ENCODE measurements around the gene ASPDH. TPM values are rescaled to one million over a fixed set of nuclear protein-coding genes. Genes with fewer than 3 reads are reported as not detected.
"Not testable (repeated sequence)": the region's sequence is repeated elsewhere in the genome, so short reads cannot be mapped to it uniquely, and the experiment has no call there.

ASPDH gene
- total RNA-seq, 1 experiment from 2014 or later = not detected

DNA sequence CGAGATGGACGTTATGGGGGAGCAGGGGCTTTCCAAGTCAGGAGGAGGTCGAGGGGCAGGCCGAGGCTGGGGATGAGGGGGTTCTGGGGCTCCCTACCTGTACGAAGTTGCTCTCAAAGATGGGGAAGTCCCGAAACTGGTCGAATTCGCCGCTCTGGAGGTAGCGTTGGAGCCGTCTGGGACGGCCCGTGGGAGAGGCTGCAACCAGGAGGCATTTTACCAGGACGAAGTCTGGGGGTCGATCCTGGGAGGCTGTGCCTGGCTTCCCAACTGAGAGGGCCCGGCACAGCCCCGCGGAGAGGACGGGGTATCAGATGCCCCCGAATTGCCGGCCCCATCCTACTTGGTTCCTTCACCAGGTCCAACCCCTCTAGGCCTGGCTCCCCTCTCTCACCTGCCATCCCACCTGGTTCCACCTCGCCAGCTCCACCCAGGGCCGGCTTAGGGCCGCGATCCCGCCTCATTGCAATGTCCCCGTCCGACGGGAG lies 37.9 kb downstream of the ASPDH start (continued):
- TF ChIP-seq, protein P1, sequence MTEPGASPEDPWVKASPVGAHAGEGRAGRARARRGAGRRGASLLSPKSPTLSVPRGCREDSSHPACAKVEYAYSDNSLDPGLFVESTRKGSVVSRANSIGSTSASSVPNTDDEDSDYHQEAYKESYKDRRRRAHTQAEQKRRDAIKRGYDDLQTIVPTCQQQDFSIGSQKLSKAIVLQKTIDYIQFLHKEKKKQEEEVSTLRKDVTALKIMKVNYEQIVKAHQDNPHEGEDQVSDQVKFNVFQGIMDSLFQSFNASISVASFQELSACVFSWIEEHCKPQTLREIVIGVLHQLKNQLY (CRISPR knock-in tag; IDR thresholded peaks at IDR 0.05) = no peak
- no peak for TF ChIP-seq CREM (CRISPR knock-in tag; IDR thresholded peaks at IDR 0.05)
- no peak for TF ChIP-seq MYBL2 (CRISPR knock-in tag; IDR thresholded peaks at IDR 0.05)
- TF ChIP-seq, protein P2, sequence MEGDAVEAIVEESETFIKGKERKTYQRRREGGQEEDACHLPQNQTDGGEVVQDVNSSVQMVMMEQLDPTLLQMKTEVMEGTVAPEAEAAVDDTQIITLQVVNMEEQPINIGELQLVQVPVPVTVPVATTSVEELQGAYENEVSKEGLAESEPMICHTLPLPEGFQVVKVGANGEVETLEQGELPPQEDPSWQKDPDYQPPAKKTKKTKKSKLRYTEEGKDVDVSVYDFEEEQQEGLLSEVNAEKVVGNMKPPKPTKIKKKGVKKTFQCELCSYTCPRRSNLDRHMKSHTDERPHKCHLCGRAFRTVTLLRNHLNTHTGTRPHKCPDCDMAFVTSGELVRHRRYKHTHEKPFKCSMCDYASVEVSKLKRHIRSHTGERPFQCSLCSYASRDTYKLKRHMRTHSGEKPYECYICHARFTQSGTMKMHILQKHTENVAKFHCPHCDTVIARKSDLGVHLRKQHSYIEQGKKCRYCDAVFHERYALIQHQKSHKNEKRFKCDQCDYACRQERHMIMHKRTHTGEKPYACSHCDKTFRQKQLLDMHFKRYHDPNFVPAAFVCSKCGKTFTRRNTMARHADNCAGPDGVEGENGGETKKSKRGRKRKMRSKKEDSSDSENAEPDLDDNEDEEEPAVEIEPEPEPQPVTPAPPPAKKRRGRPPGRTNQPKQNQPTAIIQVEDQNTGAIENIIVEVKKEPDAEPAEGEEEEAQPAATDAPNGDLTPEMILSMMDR (IDR thresholded peaks at IDR 0.05) = no peak

DNA sequence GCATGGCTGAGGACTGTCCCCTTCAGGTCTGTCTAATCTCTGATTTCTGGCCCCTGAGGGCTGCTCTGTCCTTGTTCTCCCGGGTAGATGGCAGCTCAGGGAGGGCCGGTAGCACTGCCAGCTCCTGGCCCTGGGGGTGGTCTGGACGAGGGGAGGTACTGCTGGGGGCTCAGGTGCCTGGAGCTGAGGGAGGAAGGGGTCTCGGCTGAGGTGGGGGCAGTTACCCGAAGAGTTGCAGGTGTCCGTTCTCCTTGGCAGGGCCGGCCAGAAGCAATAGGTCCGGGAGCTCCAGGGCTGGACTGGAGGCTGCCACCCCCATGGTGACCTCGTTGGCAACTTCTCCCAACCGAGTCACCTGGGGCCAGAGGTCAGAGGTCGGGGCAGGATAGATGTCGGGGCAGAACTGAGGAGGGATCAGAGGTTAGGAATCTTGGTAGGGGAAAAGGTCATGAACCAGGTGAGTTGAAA lies 38.6 kb downstream of the ASPDH start:
- no peaks in the 10 kb centered on the region; the same call in none of the 2 replicates for H3K27me3 Mint-ChIP-seq (ENCODE audit: low read depth)
- ChIA-PET CTCF (interaction anchor here (2.3 to 2.6 kb wide), 2 partner anchors 10 to 12 kb away, joined by 8 to 13 read pairs; no protein-coding TSS in a partner anchor), POLR2A (no interaction called here)
- H3K4me1 Mint-ChIP-seq = peaks cover 9% of the 10 kb centered on the region
- no peak for DNase-seq (ENCODE audit: low spot score)
- H3K4me3 Mint-ChIP-seq = peak overlapping the region; percentile 98
- TF ChIP-seq CREB1 (CRISPR knock-in tag; IDR thresholded peaks at IDR 0.05) (no peak), ZNF317 (CRISPR knock-in tag; IDR thresholded peaks at IDR 0.05; ENCODE audit: borderline replicate concordance, low read depth) (no peak), ZNF138 (CRISPR knock-in tag; conservative IDR thresholded peaks at IDR 0.05) (no peak), TP53 (CRISPR knock-in tag; IDR thresholded peaks at IDR 0.05) (no peak), GRHL2 (CRISPR knock-in tag; IDR thresholded peaks at IDR 0.05; ENCODE audit: insufficient replicate concordance, severe bottlenecking) (no peak), ZNF232 (CRISPR knock-in tag; IDR thresholded peaks at IDR 0.05) (no peak), PRRX2 (CRISPR knock-in tag; IDR thresholded peaks at IDR 0.05) (no peak)
- TF ChIP-seq, protein P3, sequence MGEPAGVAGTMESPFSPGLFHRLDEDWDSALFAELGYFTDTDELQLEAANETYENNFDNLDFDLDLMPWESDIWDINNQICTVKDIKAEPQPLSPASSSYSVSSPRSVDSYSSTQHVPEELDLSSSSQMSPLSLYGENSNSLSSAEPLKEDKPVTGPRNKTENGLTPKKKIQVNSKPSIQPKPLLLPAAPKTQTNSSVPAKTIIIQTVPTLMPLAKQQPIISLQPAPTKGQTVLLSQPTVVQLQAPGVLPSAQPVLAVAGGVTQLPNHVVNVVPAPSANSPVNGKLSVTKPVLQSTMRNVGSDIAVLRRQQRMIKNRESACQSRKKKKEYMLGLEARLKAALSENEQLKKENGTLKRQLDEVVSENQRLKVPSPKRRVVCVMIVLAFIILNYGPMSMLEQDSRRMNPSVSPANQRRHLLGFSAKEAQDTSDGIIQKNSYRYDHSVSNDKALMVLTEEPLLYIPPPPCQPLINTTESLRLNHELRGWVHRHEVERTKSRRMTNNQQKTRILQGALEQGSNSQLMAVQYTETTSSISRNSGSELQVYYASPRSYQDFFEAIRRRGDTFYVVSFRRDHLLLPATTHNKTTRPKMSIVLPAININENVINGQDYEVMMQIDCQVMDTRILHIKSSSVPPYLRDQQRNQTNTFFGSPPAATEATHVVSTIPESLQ (CRISPR knock-in tag; IDR thresholded peaks at IDR 0.05) = no peak
- TF ChIP-seq, protein P4, sequence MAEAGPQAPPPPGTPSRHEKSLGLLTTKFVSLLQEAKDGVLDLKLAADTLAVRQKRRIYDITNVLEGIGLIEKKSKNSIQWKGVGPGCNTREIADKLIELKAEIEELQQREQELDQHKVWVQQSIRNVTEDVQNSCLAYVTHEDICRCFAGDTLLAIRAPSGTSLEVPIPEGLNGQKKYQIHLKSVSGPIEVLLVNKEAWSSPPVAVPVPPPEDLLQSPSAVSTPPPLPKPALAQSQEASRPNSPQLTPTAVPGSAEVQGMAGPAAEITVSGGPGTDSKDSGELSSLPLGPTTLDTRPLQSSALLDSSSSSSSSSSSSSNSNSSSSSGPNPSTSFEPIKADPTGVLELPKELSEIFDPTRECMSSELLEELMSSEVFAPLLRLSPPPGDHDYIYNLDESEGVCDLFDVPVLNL (CRISPR knock-in tag; IDR thresholded peaks at IDR 0.05; ENCODE audit: borderline replicate concordance, low read depth) = no peak
- TF ChIP-seq, protein P5, sequence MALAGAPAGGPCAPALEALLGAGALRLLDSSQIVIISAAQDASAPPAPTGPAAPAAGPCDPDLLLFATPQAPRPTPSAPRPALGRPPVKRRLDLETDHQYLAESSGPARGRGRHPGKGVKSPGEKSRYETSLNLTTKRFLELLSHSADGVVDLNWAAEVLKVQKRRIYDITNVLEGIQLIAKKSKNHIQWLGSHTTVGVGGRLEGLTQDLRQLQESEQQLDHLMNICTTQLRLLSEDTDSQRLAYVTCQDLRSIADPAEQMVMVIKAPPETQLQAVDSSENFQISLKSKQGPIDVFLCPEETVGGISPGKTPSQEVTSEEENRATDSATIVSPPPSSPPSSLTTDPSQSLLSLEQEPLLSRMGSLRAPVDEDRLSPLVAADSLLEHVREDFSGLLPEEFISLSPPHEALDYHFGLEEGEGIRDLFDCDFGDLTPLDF (CRISPR knock-in tag; IDR thresholded peaks at IDR 0.05) = no peak
- TF ChIP-seq, protein P6, sequence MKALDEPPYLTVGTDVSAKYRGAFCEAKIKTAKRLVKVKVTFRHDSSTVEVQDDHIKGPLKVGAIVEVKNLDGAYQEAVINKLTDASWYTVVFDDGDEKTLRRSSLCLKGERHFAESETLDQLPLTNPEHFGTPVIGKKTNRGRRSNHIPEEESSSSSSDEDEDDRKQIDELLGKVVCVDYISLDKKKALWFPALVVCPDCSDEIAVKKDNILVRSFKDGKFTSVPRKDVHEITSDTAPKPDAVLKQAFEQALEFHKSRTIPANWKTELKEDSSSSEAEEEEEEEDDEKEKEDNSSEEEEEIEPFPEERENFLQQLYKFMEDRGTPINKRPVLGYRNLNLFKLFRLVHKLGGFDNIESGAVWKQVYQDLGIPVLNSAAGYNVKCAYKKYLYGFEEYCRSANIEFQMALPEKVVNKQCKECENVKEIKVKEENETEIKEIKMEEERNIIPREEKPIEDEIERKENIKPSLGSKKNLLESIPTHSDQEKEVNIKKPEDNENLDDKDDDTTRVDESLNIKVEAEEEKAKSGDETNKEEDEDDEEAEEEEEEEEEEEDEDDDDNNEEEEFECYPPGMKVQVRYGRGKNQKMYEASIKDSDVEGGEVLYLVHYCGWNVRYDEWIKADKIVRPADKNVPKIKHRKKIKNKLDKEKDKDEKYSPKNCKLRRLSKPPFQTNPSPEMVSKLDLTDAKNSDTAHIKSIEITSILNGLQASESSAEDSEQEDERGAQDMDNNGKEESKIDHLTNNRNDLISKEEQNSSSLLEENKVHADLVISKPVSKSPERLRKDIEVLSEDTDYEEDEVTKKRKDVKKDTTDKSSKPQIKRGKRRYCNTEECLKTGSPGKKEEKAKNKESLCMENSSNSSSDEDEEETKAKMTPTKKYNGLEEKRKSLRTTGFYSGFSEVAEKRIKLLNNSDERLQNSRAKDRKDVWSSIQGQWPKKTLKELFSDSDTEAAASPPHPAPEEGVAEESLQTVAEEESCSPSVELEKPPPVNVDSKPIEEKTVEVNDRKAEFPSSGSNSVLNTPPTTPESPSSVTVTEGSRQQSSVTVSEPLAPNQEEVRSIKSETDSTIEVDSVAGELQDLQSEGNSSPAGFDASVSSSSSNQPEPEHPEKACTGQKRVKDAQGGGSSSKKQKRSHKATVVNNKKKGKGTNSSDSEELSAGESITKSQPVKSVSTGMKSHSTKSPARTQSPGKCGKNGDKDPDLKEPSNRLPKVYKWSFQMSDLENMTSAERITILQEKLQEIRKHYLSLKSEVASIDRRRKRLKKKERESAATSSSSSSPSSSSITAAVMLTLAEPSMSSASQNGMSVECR (CRISPR knock-in tag; IDR thresholded peaks at IDR 0.05; ENCODE audit: borderline replicate concordance) = no peak
- peak overlapping the region; percentile 61 for H3K27ac Mint-ChIP-seq
- no peak for ATAC-seq
- H3K36me3 Mint-ChIP-seq = peaks cover 23% of the 10 kb centered on the region
- peaks cover 14% of the 10 kb centered on the region for H3K9me3 Mint-ChIP-seq

DNA sequence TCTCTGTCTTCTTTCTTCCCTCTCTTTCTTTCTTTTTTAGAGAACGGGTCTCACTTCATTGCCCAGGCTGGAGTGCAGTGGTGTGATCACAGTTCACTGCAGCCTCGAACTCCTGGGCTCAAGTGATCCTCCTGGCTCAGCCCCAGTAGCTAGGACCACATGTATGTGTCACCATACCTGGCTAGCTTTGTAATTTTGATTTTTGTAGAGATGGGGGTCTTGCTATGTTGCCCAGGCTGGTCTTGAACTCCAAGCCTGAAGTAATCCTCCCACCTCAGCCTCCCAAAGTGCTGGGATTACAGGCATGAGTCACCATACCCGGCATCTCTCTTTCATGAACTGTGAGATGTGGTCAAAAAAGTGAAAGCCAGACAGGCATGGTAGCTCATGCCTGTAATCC lies 40.4 kb downstream of the ASPDH start:
- ATAC-seq; DNase-seq (ENCODE audit: low spot score); H3K27ac Mint-ChIP-seq; H3K27me3 Mint-ChIP-seq (ENCODE audit: low read depth); H3K4me1 Mint-ChIP-seq; H3K4me3 Mint-ChIP-seq: not testable (repeated sequence)
- H3K9me3 Mint-ChIP-seq = peaks cover 14% of the 10 kb centered on the region
- peaks cover 15% of the 10 kb centered on the region for H3K36me3 Mint-ChIP-seq
- ChIA-PET CTCF (interaction anchor here (1.2 to 2.3 kb wide), 3 partner anchors 8 to 83 kb away, joined by 3 to 13 read pairs (median 3); no protein-coding TSS in a partner anchor), POLR2A (interaction anchor here (0.6 kb wide), 1 partner anchor 545 kb away, joined by 3 read pairs; no protein-coding TSS in a partner anchor)

Measured in WTC11 (cell line).